ENCODE results near the gene RFNG. TPM values are rescaled to one million over a fixed set of nuclear protein-coding genes. Genes with fewer than 3 reads are reported as not detected.
A peak's percentile ranks its signal among the peaks of the same experiment; 100 is the strongest.

The RFNG gene
- total RNA-seq, 2 experiments from 2014 or later = 16.9 to 17.5 TPM

GRCh38 chr17:82029391-82029790 lies 22.2 kb downstream of the RFNG start:
- Mint-ChIP-seq H3K4me1 (peaks cover 7% of the 10 kb centered on the region), H3K4me3 (peak overlapping the region; percentile 6), H3K27me3 (no peaks in the 10 kb centered on the region), H3K36me3 (ENCODE audit: low read depth) (peaks cover 4% of the 10 kb centered on the region), H3K27ac (no peak overlapping the region), H3K9me3 (ENCODE audit: low read depth) (no peaks in the 10 kb centered on the region)
- ATAC-seq (no peak), DNase-seq (no peak)
- ChIA-PET POLR2A (no interaction called here), CTCF (interaction anchor here (0.8 to 3.4 kb wide), 6 partner anchors 20 to 129 kb away, joined by 3 to 35 read pairs (median 4); partner anchors contain the start of gene DUS1L)
- intact Hi-C loops (cut with DNase I, micrococcal nuclease) = no loop called here

- ATAC-seq = no peak
- Mint-ChIP-seq H3K4me1 (peaks cover 10% of the 10 kb centered on the region), H3K36me3 (ENCODE audit: low read depth) (peaks cover 4% of the 10 kb centered on the region), H3K4me3 (no peak overlapping the region), H3K27me3 (no peaks in the 10 kb centered on the region), H3K9me3 (ENCODE audit: low read depth) (no peaks in the 10 kb centered on the region), H3K27ac (no peak overlapping the region)
- ChIA-PET CTCF (interaction anchor here (3.0 to 3.4 kb wide), 2 partner anchors 70 to 125 kb away, joined by 8 to 35 read pairs; no protein-coding TSS in a partner anchor), POLR2A (no interaction called here)
- DNase-seq = no peak
- intact Hi-C loops (cut with DNase I, micrococcal nuclease) = no loop called here
These were observed 22.6 kb downstream of the RFNG start for GRCh38 chr17:82028966-82029365.

DNA sequence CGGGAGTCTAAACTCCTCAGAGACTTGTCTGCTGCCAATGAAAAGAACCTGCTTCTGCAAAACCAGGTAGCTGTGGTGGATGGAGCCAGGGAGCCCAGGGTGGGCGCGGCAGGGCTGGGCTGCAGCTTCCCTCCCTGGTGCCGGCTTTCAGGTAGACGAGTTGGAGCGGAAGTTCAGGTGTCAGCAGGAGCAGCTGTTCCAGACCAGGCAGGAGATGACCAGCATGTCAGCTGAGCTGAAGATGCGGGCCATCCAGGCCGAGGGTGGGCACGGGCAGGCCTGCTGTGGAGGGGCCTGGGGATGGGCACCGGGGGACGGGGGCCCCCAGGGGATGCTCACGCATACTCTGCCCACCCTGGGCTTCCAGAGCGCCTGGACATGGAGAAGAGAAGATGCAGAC lies 23.4 kb downstream of the RFNG start:
- H3K9me3 Mint-ChIP-seq (ENCODE audit: low read depth) = no peaks in the 10 kb centered on the region
- peaks cover 11% of the 10 kb centered on the region for H3K4me1 Mint-ChIP-seq
- ChIA-PET CTCF (interaction anchor here (0.9 to 1.0 kb wide), 2 partner anchors 9 to 10 kb away, joined by 3 to 5 read pairs; partner anchors contain the start of gene DCXR), POLR2A (no interaction called here)
- DNase-seq (no peak), ATAC-seq (no peak)
- no peak overlapping the region for H3K4me3 Mint-ChIP-seq
- no peak overlapping the region for H3K27ac Mint-ChIP-seq
- H3K36me3 Mint-ChIP-seq (ENCODE audit: low read depth) = peaks cover 4% of the 10 kb centered on the region
- intact Hi-C loops (cut with DNase I, micrococcal nuclease) = no loop called here
- H3K27me3 Mint-ChIP-seq = no peaks in the 10 kb centered on the region

DNA sequence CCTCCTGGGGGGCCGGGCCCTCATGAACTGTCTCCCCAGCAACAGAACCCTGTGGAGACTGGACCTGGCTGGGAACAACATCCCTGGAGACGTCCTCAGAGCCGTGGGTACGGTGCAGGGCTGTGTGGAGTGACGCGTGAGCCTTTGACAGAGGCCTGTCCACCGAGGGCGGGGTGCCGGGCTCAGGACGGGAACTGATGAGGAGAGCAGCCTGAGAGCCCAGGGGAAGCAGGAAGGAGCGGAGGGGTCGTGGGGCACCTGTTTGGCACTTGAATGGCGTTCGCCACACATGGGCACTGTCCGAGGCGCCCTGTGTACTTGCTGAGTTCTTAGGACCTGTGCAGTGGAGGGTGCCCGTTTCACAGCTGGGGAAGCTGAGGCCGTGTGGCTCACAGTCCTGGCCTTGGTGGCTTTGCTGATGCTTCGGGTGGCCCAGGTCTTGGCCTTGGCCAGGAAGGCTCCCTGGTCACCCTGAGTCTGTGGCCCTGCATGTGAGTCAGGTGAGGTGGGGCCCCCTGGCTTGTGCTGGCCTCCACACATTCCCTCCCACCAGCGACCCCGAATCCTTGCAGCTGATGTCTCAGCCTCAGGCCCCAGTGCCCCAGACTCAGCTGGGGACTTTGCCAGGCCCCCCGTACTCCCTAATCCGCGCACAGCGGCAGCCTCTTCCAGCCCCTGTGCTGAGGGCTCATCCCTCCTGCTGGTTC lies 26.1 kb downstream of the RFNG start:
- Mint-ChIP-seq H3K4me3 (no peak overlapping the region), H3K9me3 (ENCODE audit: low read depth) (no peaks in the 10 kb centered on the region), H3K4me1 (peaks cover 17% of the 10 kb centered on the region), H3K27me3 (no peaks in the 10 kb centered on the region), H3K36me3 (ENCODE audit: low read depth) (peaks cover 4% of the 10 kb centered on the region), H3K27ac (no peak overlapping the region)
- ChIA-PET CTCF (interaction anchor here (0.8 kb wide), 1 partner anchor 12 kb away, joined by 3 read pairs; the partner anchor contains the start of gene DCXR), POLR2A (interaction anchor here (0.8 to 1.0 kb wide), 2 partner anchors 9 to 73 kb away, joined by 3 read pairs; no protein-coding TSS in a partner anchor)
- intact Hi-C loops (cut with DNase I, micrococcal nuclease) = no loop called here
- DNase-seq (no peak), ATAC-seq (no peak)

GRCh38 chr17:82024859-82025258 lies 26.8 kb downstream of the RFNG start:
- intact Hi-C loops (cut with DNase I, micrococcal nuclease) = no loop called here
- Mint-ChIP-seq H3K27ac (no peak overlapping the region), H3K36me3 (ENCODE audit: low read depth) (peaks cover 4% of the 10 kb centered on the region), H3K4me3 (no peak overlapping the region), H3K9me3 (ENCODE audit: low read depth) (no peaks in the 10 kb centered on the region), H3K4me1 (peaks cover 19% of the 10 kb centered on the region), H3K27me3 (no peaks in the 10 kb centered on the region)
- ATAC-seq (no peak), DNase-seq (no peak)
- CTCF ChIA-PET = no interaction called here
- POLR2A ChIA-PET = no interaction called here

GRCh38 chr17:82023447-82024241 lies 28.0 kb downstream of the RFNG start:
- Mint-ChIP-seq H3K27me3 (no peaks in the 10 kb centered on the region), H3K27ac (no peak overlapping the region), H3K36me3 (ENCODE audit: low read depth) (no peaks in the 10 kb centered on the region), H3K4me3 (peak overlapping the region; percentile 84), H3K9me3 (ENCODE audit: low read depth) (no peaks in the 10 kb centered on the region), H3K4me1 (peaks cover 14% of the 10 kb centered on the region)
- ChIA-PET CTCF (interaction anchor here (1.4 to 5.1 kb wide), 3 partner anchors 11 to 64 kb away, joined by 7 to 54 read pairs (median 16); partner anchors contain the start of genes DCXR and NOTUM), POLR2A (interaction anchor here (0.5 to 1.5 kb wide), 4 partner anchors 14 to 151 kb away, joined by 3 to 9 read pairs (median 3); partner anchors contain the start of gene DCXR)
- ATAC-seq (no peak), DNase-seq (peak; percentile 50)
- intact Hi-C loops (cut with DNase I, micrococcal nuclease) = loop anchor here (1.0 to 2.0 kb wide), 17 partner anchors 8 to 625 kb away; partner anchors contain the start of genes DCXR (in 2 of the 2), RAC3 (in 2 of the 2), ALYREF (in 1 of the 2) and ANAPC11 (in 1 of the 2)

GRCh38 chr17:82022981-82023446 lies 28.6 kb downstream of the RFNG start, which contains the start of gene LRRC45:
Gene LRRC45 (plus strand): TSS chr17:82023305. CDS start chr17:82023644, 339 bp downstream.
- DNase-seq (peak; percentile 100), ATAC-seq (peak; percentile 97)
- peak within 1 kb of the TSS; percentile 76 for H3K27ac Mint-ChIP-seq
- intact Hi-C loops (cut with DNase I, micrococcal nuclease) = loop anchor here (1.0 to 2.0 kb wide), 19 partner anchors 8 to 626 kb away; partner anchors contain the start of genes DCXR (in 2 of the 2), RAC3 (in 2 of the 2), ALYREF (in 1 of the 2) and ANAPC11 (in 1 of the 2)
- H3K27me3 Mint-ChIP-seq = no peaks in the 10 kb centered on the region
- ChIA-PET CTCF (interaction anchor here (0.7 to 5.1 kb wide), 5 partner anchors 12 to 75 kb away, joined by 3 to 54 read pairs (median 7); partner anchors contain the start of genes DCXR, FASN and NOTUM), POLR2A (interaction anchor here (0.5 to 1.5 kb wide), 8 partner anchors 12 to 192 kb away, joined by 3 to 9 read pairs (median 3); partner anchors contain the start of gene DCXR)
- no peaks in the 10 kb centered on the region for H3K9me3 Mint-ChIP-seq (ENCODE audit: low read depth)
- H3K36me3 Mint-ChIP-seq (ENCODE audit: low read depth) = no peaks in the 10 kb centered on the region
- H3K4me3 Mint-ChIP-seq = peak within 1 kb of the TSS; percentile 84
- H3K4me1 Mint-ChIP-seq = peaks cover 14% of the 10 kb centered on the region

DNA sequence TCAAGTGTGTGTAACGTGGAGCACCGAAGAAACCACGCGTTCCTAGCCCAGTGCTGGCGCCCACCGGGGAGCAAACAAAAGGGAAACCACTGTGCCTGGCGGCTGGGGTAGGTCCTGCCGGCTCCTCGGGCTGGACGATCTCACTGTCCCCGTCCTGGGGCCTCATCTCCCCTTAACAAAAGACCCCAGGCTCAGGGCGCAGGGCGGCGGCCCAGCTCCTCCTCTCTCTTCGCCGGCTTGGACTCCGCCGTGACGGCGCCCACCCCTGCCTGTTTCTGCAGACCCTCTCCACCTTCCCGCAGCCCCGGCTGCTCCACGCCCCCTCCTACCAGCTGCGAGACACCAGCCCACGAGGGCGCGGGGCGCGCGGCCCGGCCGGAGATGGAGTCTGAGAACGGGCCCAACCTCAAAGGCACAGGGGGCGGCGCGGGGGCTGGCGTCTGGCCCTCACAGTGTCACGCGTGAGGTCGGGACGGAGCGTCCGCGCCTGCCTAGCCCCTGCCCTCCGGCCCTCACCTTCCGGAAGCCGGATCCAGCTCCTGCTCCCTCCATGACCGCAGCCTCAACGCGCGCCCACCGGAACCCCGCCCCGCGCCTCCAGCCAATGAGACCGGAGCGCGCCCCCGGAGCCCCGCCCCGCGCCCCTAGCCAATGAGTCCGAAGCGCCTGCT lies 29.2 kb downstream of the RFNG start, which contains the start of gene CENPX:
TSS of gene CENPX (minus strand) at position 569 of the 671 bp plus-strand sequence. CDS start at position 552, 17 bp downstream.
- H3K27me3 Mint-ChIP-seq = no peaks in the 10 kb centered on the region
- no peak for ATAC-seq
- ChIA-PET POLR2A (interaction anchor here (0.5 to 1.5 kb wide), 7 partner anchors 13 to 191 kb away, joined by 3 to 9 read pairs (median 3); partner anchors contain the start of gene DCXR), CTCF (interaction anchor here (0.5 to 5.1 kb wide), 9 partner anchors 8 to 112 kb away, joined by 3 to 54 read pairs (median 4); partner anchors contain the start of genes DCXR, FASN and NOTUM)
- H3K4me1 Mint-ChIP-seq = peaks cover 14% of the 10 kb centered on the region
- peak within 1 kb of the TSS; percentile 84 for H3K4me3 Mint-ChIP-seq
- H3K9me3 Mint-ChIP-seq (ENCODE audit: low read depth) = no peaks in the 10 kb centered on the region
- peak; percentile 35 for DNase-seq
- intact Hi-C loops (cut with DNase I, micrococcal nuclease) = loop anchor here (1.0 to 2.0 kb wide), 10 partner anchors 14 to 626 kb away; partner anchors contain the start of genes ARL16 (in 1 of the 2), CSNK1D (in 1 of the 2), DCXR (in 1 of the 2) and HEXD (in 1 of the 2)
- peak within 1 kb of the TSS; percentile 76 for H3K27ac Mint-ChIP-seq
- H3K36me3 Mint-ChIP-seq (ENCODE audit: low read depth) = no peaks in the 10 kb centered on the region

DNA sequence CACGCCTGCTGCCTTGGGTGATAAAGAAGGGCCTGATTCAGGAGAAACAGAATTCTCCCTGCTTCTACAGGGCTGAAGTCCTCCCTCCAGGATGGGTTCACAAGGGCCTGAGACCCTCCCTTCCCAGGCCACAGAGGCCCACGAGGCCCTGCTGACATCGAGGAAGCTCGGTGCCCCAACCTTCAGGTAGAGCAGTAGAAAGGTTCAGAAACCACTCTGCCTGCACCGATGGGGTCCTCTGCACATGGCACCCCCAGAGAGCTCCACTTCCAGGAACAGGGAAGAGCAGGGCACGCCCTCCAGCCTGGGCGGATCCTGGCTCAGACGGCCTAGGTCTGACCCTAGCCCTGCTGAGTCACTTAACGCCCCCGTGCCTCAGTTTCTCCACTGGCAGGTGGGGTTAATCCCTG lies 29.7 kb downstream of the RFNG start:
- ChIA-PET CTCF (interaction anchor here (0.5 to 5.1 kb wide), 7 partner anchors 8 to 112 kb away, joined by 3 to 54 read pairs (median 3); partner anchors contain the start of genes DCXR and NOTUM), POLR2A (interaction anchor here (1.3 to 1.5 kb wide), 2 partner anchors 16 to 62 kb away, joined by 3 to 9 read pairs; partner anchors contain the start of gene DCXR)
- H3K4me1 Mint-ChIP-seq = peaks cover 14% of the 10 kb centered on the region
- no peak for DNase-seq
- intact Hi-C loops (cut with DNase I, micrococcal nuclease) = loop anchor here (1.0 to 2.0 kb wide), 13 partner anchors 15 to 627 kb away; partner anchors contain the start of genes ARL16 (in 1 of the 2), CSNK1D (in 1 of the 2), DCXR (in 1 of the 2) and HEXD (in 1 of the 2)
- H3K27me3 Mint-ChIP-seq = no peaks in the 10 kb centered on the region
- peak overlapping the region; percentile 76 for H3K27ac Mint-ChIP-seq
- H3K9me3 Mint-ChIP-seq (ENCODE audit: low read depth) = no peaks in the 10 kb centered on the region
- no peaks in the 10 kb centered on the region for H3K36me3 Mint-ChIP-seq (ENCODE audit: low read depth)
- no peak for ATAC-seq
- H3K4me3 Mint-ChIP-seq = peak overlapping the region; percentile 84
